Measurements from ENCODE around the gene FASTKD1.

The FASTKD1 gene

DNA sequence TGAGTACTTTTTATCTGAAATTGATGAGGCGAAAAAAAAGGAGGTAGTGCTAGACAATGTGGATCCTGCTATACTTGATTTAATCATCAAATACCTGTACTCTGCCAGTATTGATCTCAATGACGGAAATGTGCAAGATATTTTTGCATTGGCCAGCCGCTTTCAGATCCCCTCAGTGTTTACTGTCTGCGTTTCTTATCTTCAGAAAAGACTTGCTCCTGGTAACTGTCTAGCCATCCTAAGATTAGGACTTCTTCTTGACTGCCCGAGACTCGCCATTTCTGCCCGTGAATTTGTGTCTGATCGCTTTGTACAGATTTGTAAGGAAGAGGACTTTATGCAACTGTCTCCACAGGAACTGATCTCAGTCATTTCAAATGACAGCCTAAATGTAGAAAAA lies 63.7 kb downstream of the FASTKD1 start:
- Histone ChIP-seq H3K36me3 (ENCODE audit: control insufficient read depth, insufficient read depth, low read length) (no peaks in the 10 kb centered on the region), H3K9me3 (ENCODE audit: control insufficient read depth, low read length) (no peaks in the 10 kb centered on the region), H3K27me3 (ENCODE audit: control insufficient read depth, insufficient read depth, low read length) (no peaks in the 10 kb centered on the region), H3K79me2 (no peaks in the 10 kb centered on the region), H3K4me2 (ENCODE audit: low read length) (no peak overlapping the region), H2AFZ (no peak overlapping the region), H3K27ac (no peak overlapping the region), H3K4me1 (no peaks in the 10 kb centered on the region), H3K4me3 (ENCODE audit: low read depth, low read length) (no peak overlapping the region), H3K9ac (no peak overlapping the region)
- TF ChIP-seq, protein P1, sequence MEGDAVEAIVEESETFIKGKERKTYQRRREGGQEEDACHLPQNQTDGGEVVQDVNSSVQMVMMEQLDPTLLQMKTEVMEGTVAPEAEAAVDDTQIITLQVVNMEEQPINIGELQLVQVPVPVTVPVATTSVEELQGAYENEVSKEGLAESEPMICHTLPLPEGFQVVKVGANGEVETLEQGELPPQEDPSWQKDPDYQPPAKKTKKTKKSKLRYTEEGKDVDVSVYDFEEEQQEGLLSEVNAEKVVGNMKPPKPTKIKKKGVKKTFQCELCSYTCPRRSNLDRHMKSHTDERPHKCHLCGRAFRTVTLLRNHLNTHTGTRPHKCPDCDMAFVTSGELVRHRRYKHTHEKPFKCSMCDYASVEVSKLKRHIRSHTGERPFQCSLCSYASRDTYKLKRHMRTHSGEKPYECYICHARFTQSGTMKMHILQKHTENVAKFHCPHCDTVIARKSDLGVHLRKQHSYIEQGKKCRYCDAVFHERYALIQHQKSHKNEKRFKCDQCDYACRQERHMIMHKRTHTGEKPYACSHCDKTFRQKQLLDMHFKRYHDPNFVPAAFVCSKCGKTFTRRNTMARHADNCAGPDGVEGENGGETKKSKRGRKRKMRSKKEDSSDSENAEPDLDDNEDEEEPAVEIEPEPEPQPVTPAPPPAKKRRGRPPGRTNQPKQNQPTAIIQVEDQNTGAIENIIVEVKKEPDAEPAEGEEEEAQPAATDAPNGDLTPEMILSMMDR (IDR thresholded peaks at IDR 0.05) = no peak

DNA sequence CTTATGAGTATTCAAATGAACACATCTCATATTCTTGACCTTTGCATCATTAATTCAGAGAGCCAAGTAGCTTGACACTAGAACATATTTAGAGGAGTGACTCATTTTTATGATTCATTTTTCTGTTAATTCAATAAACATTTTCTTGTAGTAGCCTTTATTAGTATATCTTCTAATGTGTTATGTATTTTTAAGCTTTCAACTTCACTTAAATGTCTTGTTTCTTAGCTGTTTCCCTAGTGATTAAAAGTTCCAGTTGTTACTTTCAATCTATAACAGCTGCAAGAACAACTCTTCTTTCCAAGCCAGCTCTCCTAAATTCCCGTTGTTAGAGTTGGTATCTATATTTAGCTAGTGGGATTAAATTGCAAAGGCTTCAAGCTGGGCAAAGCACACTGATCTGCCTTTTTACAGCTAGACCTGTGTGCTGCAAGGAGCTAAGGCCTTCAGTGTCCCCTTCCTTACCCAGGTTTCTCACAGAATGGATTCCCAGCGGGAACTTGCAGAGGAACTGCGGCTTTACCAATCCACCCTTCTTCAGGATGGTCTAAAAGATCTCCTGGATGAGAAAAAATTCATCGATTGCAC lies 64.3 kb downstream of the FASTKD1 start, which contains the start of gene KLHL41:
Gene KLHL41 (plus strand): TSS at position 405 of the 588 bp plus-strand sequence. CDS start 77 bp downstream, at position 482.
- Histone ChIP-seq H3K4me2 (ENCODE audit: low read length) (no peak within 1 kb of the TSS), H3K27me3 (ENCODE audit: control insufficient read depth, insufficient read depth, low read length) (no peaks in the 10 kb centered on the region), H3K4me1 (no peaks in the 10 kb centered on the region), H3K79me2 (no peaks in the 10 kb centered on the region), H3K27ac (no peak within 1 kb of the TSS), H3K4me3 (ENCODE audit: low read depth, low read length) (no peak within 1 kb of the TSS), H2AFZ (no peak within 1 kb of the TSS), H3K9ac (no peak within 1 kb of the TSS), H3K9me3 (ENCODE audit: control insufficient read depth, low read length) (no peaks in the 10 kb centered on the region), H3K36me3 (ENCODE audit: control insufficient read depth, insufficient read depth, low read length) (no peaks in the 10 kb centered on the region)
- TF ChIP-seq, protein P1 (IDR thresholded peaks at IDR 0.05) = no peak

DNA sequence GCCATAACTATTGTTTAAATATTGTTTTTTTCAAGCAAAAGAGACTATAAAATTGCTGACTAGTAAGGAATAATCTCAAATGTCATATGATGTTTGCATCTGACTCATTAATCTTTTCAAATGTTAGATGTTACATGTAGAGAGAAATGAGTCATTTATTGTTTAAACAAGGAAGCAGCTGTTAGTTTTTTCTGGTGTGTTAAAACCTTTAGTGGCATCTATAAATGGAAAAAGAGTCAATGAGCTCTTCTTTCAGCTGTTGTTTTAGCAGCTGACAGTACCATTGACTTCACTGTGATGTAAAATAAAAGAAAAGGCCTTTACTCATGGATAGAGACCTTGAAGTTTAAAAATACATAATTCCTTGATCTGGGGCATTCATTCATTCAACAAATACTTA lies 66.0 kb downstream of the FASTKD1 start:
- Histone ChIP-seq H3K27me3 (ENCODE audit: control insufficient read depth, insufficient read depth, low read length) (no peaks in the 10 kb centered on the region), H3K9me3 (ENCODE audit: control insufficient read depth, low read length) (no peaks in the 10 kb centered on the region), H3K27ac (no peak overlapping the region), H3K4me2 (ENCODE audit: low read length) (no peak overlapping the region), H2AFZ (no peak overlapping the region), H3K79me2 (no peaks in the 10 kb centered on the region), H3K36me3 (ENCODE audit: control insufficient read depth, insufficient read depth, low read length) (no peaks in the 10 kb centered on the region), H3K9ac (no peak overlapping the region), H3K4me1 (no peaks in the 10 kb centered on the region), H3K4me3 (ENCODE audit: low read depth, low read length) (no peak overlapping the region)
- TF ChIP-seq, protein P1 (IDR thresholded peaks at IDR 0.05) = no peak

DNA sequence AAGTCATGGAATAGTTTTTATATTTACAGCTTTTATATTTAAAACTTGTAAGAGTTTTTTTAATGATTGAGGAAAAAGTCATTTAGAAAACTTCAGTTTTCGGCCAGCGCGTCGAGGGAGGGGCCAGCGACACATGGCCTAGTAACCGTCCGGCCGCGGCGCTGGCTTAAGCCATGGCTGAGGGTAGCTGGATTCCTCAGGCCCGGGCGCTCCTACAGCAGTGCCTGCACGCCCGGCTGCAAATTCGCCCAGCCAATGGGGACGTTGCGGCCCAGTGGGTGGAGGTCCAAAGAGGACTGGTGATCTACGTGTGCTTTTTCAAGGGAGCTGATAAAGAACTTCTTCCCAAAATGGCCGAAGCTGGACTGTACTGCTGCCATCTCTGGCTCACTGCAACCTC lies 69.0 kb downstream of the FASTKD1 start:
- Histone ChIP-seq H3K4me3 (ENCODE audit: low read depth, low read length) (no peak overlapping the region), H3K36me3 (ENCODE audit: control insufficient read depth, insufficient read depth, low read length) (no peaks in the 10 kb centered on the region), H3K27ac (no peak overlapping the region), H3K79me2 (no peaks in the 10 kb centered on the region), H3K4me1 (no peaks in the 10 kb centered on the region), H3K4me2 (ENCODE audit: low read length) (no peak overlapping the region), H3K27me3 (ENCODE audit: control insufficient read depth, insufficient read depth, low read length) (no peaks in the 10 kb centered on the region), H3K9ac (no peak overlapping the region), H3K9me3 (ENCODE audit: control insufficient read depth, low read length) (no peaks in the 10 kb centered on the region), H2AFZ (no peak overlapping the region)
- TF ChIP-seq, protein P1 (IDR thresholded peaks at IDR 0.05) = no peak

DNA sequence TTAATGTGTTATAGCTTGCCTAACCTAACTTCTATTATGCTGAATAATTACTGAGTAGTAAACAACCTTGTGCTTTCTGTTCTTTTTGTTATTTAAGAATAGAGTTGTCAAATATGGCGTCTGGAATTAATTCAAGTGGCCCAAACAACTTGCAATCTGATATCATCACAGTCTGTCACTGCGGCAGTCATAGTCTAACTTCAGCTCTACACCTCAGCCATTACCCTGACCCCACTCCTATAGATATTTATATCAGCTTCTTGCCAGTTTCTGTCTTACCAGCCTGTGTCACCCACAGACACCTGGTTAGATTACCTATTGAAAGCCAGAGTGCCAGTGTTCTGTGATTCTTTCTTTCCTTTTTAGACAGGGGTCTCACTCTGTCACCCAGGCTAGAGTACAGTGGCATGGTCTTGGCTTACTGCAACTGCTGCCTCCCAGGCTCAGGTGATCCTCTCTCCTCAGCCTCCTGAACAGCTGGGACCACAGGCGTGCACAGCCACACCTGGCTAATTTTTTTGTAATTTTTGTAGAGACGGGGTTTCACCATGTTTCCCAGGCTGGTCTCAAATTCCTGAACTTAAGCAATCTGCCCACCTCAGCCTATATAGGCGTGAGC lies 78.2 kb downstream of the FASTKD1 start:
- Histone ChIP-seq H2AFZ (no peak overlapping the region), H3K4me1 (no peaks in the 10 kb centered on the region), H3K9ac (no peak overlapping the region), H3K27me3 (ENCODE audit: control insufficient read depth, insufficient read depth, low read length) (no peaks in the 10 kb centered on the region), H3K36me3 (ENCODE audit: control insufficient read depth, insufficient read depth, low read length) (no peaks in the 10 kb centered on the region), H3K4me2 (ENCODE audit: low read length) (no peak overlapping the region), H3K9me3 (ENCODE audit: control insufficient read depth, low read length) (no peaks in the 10 kb centered on the region), H3K27ac (no peak overlapping the region), H3K79me2 (no peaks in the 10 kb centered on the region), H3K4me3 (ENCODE audit: low read depth, low read length) (no peak overlapping the region)
- TF ChIP-seq, protein P1 (IDR thresholded peaks at IDR 0.05) = no peak

All from parathyroid adenoma (tissue), 2 donors.